GM12873 (cell line): Measurements from ENCODE around the gene THRA.

ENCODE experiments used
- TF ChIP-seq, protein P1 (sequence below): IDR thresholded peaks from 2 replicates; pipeline ENCODE4 v1.5.1; 2012; ENCODE audit warnings: low read depth, mild to moderate bottlenecking, moderate library complexity, low read length, control low read depth; ENCODE audit not compliant: insufficient read depth; ENCODE audit errors: missing control alignments

THRA gene

DNA sequence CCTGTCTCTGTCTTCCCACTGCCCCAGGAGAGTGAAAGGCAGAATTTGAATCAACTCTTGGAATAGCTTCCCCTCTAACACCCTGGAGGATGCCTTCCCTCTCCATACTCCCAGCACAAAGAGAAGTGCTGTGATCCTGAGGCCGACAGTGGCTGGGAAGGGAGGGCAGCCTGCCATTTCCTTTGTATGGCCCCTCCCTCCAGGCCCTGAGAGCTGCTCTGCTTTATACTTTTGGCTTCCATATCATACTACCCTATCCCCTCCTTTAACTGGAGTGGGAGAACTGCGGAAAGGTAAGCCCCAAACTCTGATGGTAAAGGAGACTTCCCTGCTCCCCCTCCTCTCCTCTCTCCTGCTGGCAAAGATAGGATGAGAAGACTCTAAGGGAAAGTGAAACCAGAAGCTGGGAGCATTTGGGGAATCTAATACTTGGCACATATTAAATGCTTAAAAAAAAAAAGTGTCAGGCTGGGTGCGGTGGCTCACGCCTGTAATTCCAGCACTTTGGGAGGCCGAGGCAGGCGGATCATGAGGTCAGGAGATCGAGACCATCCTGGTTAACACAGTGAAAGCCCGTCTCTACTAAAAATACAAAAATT, 4.5 kb upstream of the THRA start:
- TF ChIP-seq, protein P1, sequence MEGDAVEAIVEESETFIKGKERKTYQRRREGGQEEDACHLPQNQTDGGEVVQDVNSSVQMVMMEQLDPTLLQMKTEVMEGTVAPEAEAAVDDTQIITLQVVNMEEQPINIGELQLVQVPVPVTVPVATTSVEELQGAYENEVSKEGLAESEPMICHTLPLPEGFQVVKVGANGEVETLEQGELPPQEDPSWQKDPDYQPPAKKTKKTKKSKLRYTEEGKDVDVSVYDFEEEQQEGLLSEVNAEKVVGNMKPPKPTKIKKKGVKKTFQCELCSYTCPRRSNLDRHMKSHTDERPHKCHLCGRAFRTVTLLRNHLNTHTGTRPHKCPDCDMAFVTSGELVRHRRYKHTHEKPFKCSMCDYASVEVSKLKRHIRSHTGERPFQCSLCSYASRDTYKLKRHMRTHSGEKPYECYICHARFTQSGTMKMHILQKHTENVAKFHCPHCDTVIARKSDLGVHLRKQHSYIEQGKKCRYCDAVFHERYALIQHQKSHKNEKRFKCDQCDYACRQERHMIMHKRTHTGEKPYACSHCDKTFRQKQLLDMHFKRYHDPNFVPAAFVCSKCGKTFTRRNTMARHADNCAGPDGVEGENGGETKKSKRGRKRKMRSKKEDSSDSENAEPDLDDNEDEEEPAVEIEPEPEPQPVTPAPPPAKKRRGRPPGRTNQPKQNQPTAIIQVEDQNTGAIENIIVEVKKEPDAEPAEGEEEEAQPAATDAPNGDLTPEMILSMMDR, result no peak

DNA sequence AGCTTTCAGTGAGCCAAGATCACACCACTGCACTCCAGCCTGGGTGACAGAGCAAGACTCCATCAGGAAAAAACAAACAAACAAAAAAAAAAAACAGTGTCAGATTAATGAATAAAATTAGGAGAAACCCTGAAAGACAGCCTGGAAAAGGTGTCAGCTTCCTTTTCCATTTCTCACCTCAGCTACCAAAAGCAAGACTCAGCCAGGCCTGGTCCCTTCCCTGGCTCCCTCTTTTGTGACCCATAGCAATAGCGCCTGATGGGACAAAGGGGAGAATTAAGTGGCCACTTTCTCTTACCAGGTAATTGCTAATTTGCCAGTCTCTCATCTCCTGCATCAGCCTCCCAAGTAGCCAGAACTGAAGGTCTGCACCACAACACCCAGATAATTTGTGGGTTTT, 3.9 kb upstream of the THRA start:
- TF ChIP-seq, protein P1, result no peak

DNA sequence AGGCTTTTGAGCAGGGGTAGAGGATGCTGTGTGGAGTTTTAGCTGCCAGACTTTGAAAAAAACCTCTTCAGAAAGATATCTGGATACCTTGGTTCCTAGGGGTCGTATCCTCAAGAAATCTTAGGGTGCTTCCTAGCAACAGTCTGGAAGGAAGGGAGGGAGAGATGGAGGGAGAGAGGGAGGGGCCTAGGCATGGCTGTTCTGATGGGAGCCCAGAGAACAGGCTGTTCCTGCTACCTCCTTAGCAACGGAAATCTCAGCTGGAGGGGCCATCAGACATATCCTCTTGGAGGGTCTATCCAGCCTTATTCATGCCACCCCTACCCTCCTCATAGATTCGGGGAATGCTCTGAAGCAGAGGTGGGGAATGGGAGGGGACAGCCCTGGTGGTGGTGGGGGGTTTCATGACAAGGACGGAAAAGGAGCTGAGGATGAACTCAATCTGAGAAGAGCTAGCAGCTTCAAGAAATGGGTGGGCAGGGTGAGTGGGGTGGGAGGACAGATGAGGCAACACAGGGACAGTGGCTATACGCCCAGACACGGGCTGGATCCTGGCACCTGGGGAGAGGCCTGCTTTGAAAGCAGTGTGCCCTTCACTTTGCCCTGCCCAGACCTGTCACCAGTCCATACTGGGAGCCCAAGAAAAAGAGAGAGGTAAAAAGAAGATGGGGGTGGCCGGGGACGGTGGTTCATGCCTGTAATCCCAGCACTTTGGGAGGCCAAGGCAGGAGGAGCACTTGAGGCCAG, 2.9 kb upstream of the THRA start:
- TF ChIP-seq, protein P1, result no peak

DNA sequence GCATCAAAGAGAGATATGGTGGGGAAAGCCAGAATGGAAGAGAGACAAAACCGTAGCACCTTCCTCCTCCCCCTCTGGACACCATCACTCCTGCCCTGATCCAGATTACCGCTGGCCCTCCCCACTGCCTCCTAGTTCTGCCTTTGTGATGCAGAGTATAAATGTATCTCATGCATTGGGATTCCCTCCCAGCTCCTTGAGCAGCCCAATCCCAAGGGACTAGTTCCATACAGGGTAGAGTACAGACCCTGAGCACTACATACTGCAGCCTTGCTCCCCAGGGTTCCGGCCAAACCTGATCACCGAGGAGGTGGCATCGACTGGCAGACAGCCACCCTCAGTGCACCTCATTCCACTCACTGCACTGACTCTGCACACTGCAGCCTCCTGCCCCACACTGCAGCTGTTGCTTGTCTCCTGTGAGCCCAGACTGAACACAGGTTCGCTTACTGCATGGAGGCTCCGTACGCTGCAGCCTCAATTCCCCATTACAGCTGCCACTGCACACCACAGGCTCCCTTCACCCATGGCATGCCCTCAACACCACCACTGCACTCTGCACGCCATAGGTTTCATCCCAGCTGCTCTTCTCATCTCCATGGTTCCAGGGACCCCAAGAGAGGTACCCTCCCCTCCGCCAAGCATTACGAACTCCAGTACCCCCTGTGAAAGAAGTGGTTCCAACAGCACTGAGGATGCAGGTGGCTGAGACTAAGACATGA, 1.7 kb upstream of the THRA start:
- TF ChIP-seq, protein P1, result no peak

DNA sequence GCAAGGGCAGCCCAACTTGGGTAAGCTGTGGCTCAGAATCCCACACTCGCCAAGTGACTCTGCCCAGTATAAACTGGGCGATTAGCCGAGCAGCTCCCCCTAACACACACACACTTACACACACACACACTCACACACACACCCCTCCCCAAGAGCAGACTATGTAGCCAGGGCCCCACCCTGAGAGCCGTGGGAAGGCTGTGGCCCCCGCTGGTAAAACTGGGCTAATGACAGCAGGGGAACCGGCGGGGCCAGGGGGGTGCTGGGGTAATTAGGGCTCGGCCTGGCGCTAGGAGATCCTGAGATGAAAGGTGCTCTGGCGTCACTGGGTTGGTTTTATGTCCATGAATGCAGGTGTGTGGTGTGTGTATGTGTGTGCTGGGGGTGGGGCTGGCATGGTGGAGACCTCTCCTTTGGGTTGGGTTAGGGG, 1.1 kb upstream of the THRA start:
- TF ChIP-seq, protein P1, result no peak

DNA sequence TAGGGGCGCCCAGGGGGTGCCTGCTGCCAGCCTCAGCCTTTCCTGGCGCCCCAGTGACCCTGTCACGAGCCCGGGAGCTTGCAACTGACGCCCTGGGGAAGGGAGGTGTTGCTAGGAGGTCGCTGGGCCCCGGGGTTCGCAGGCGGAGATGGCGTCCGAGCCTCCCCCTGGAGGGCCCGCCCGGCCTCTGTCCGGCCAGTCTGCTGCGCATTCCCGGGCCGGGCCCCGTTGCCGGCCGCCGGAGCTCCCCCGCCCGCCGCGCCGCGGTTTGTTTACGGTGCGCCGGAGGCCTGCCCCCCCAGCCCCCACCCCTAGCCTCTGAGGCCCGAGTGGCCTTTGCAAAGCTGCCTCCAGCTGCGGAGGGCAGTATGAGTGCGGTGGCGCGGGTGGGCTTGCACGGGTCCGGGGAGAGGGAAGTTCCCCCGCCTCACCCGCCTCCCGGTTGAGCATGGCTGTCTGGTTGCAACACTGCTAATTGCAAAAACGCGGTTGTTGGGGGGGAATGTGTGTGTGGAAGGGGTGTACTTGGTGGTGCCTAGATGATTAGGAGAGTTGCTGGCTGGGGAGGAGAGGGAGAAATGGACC, 514 bp downstream of the THRA start:
- TF ChIP-seq, protein P1, result no peak
